Mesendoderm (in vitro differentiated cells): Measurements from ENCODE around the gene SPINDOC.

Experiments used
- DNase-seq: peaks from one replicate; pipeline ENCODE4 v3.0.0; 2013
- H2AK5ac ChIP-seq: 2 replicates; pipeline ENCODE4 v1.6.1; 2013; ENCODE audit warnings: low read length, inconsistent platforms
- H2BK120ac ChIP-seq: 2 replicates; pipeline ENCODE4 v1.6.1; 2013; ENCODE audit warnings: low read depth, mild to moderate bottlenecking, low read length, moderate library complexity, mixed read lengths
- H2BK15ac ChIP-seq: replicated peaks from 2 replicates; pipeline ENCODE4 v1.6.1; 2013; ENCODE audit warnings: low read depth, mild to moderate bottlenecking, moderate library complexity
- H2BK5ac ChIP-seq: 2 replicates; pipeline ENCODE4 v1.6.1; 2013; ENCODE audit warnings: low read length, inconsistent platforms
- H3K18ac ChIP-seq: 2 replicates; pipeline ENCODE4 v1.6.1; 2013; ENCODE audit warnings: mild to moderate bottlenecking, low read length, mixed read lengths
- H3K23ac ChIP-seq: one replicate; pipeline ENCODE4 v1.6.1; 2013; ENCODE audit warnings: low read length
- H3K27ac ChIP-seq: 2 replicates; pipeline ENCODE4 v1.5.1; 2013; ENCODE audit warnings: low read depth, mild to moderate bottlenecking, inconsistent platforms, low read length, moderate library complexity
- H3K27me3 ChIP-seq: 2 replicates; pipeline ENCODE4 v1.6.1; 2013; ENCODE audit warnings: low read length, control low read depth, mild to moderate bottlenecking, inconsistent platforms; ENCODE audit not compliant: insufficient read depth, poor library complexity
- H3K36me3 ChIP-seq: 2 replicates; pipeline ENCODE4 v1.6.1; 2013; ENCODE audit warnings: low read length, inconsistent platforms; ENCODE audit not compliant: control insufficient read depth, insufficient read depth
- H3K4ac ChIP-seq: one replicate; pipeline ENCODE4 v1.6.1; 2013; ENCODE audit warnings: low read depth, mild to moderate bottlenecking, low read length, moderate library complexity
- H3K4me1 ChIP-seq: 2 replicates; pipeline ENCODE4 v1.6.1; 2013; ENCODE audit warnings: low read depth, low read length, inconsistent platforms; ENCODE audit not compliant: control insufficient read depth
- H3K4me2 ChIP-seq: 2 replicates; pipeline ENCODE4 v1.6.1; 2013; ENCODE audit warnings: low read length
- H3K4me3 ChIP-seq: 2 replicates; pipeline ENCODE4 v1.5.1; 2013; ENCODE audit warnings: mild to moderate bottlenecking, low read length
- H3K56ac ChIP-seq: one replicate; pipeline ENCODE4 v1.6.1; 2013; ENCODE audit warnings: low read length
- H3K79me1 ChIP-seq: 2 replicates; pipeline ENCODE4 v1.6.1; 2013; ENCODE audit warnings: low read length, inconsistent platforms
- H3K79me2 ChIP-seq: 2 replicates; pipeline ENCODE4 v1.6.1; 2013; ENCODE audit warnings: mild to moderate bottlenecking, low read length; ENCODE audit not compliant: control insufficient read depth, insufficient read depth
- H3K9ac ChIP-seq: 2 replicates; pipeline ENCODE4 v1.6.1; 2013; ENCODE audit warnings: low read length, inconsistent platforms
- H4K5ac ChIP-seq: one replicate; pipeline ENCODE4 v1.6.1; 2013; ENCODE audit warnings: low read length
- H4K8ac ChIP-seq: one replicate; pipeline ENCODE4 v1.6.1; 2013; ENCODE audit warnings: low read depth, mild to moderate bottlenecking, control low read depth, low read length, moderate library complexity
- WGBS: extraction: QIAGEN DNeasy Blood & Tissue Kit; methylation state at CpG from one replicate; pipeline ENCODE4 v1.1.7; 2013; ENCODE audit warnings: low lambda C conversion rate, missing lambda C conversion rate; ENCODE audit not compliant: insufficient coverage; ENCODE audit errors: extremely low coverage; 5-methylcytosine and 5-hydroxymethylcytosine counted together

Gene SPINDOC

GRCh38 chr11:63813563-63814382, 517 bp downstream of the SPINDOC start:
- Histone ChIP-seq H3K79me1 (peaks cover 26% of the 10 kb centered on the region), H3K18ac (peak overlapping the region; percentile 91), H3K56ac (peak overlapping the region; percentile 100), H2BK120ac (peak overlapping the region; percentile 6), H3K27me3 (no peaks in the 10 kb centered on the region), H3K23ac (peak overlapping the region; percentile 99), H2AK5ac (peak overlapping the region; percentile 94), H2BK5ac (peak overlapping the region; percentile 85), H3K4ac (peak overlapping the region; percentile 90), H3K36me3 (peaks cover 15% of the 10 kb centered on the region), H3K4me1 (peaks cover 14% of the 10 kb centered on the region), H3K4me2 (peak overlapping the region; percentile 90), H3K79me2 (peaks cover 35% of the 10 kb centered on the region), H3K9ac (peak overlapping the region; percentile 98), H4K8ac (no peak overlapping the region), H3K27ac (peak overlapping the region; percentile 81), H3K4me3 (peak overlapping the region; percentile 99), H4K5ac (no peak overlapping the region), H2BK15ac (no peak overlapping the region)
- WGBS, result no CpG with 5 or more reads among the region's 74 CpGs
- DNase-seq, result peak; percentile 71

GRCh38 chr11:63814383-63814736, 1.1 kb downstream of the SPINDOC start:
- Histone ChIP-seq H2AK5ac (no peak overlapping the region), H2BK15ac (no peak overlapping the region), H3K79me1 (peaks cover 26% of the 10 kb centered on the region), H3K23ac (peak overlapping the region; percentile 89), H3K79me2 (peaks cover 35% of the 10 kb centered on the region), H3K27ac (peak overlapping the region; percentile 81), H3K4ac (no peak overlapping the region), H3K27me3 (no peaks in the 10 kb centered on the region), H3K4me3 (peak overlapping the region; percentile 99), H3K56ac (peak overlapping the region; percentile 100), H3K4me2 (peak overlapping the region; percentile 90), H4K5ac (no peak overlapping the region), H2BK120ac (no peak overlapping the region), H2BK5ac (peak overlapping the region; percentile 13), H3K36me3 (peaks cover 15% of the 10 kb centered on the region), H3K18ac (peak overlapping the region; percentile 91), H3K4me1 (peaks cover 14% of the 10 kb centered on the region), H4K8ac (no peak overlapping the region), H3K9ac (peak overlapping the region; percentile 98)
- no CpG with 5 or more reads among the region's 7 CpGs for WGBS
- no peak for DNase-seq

DNA sequence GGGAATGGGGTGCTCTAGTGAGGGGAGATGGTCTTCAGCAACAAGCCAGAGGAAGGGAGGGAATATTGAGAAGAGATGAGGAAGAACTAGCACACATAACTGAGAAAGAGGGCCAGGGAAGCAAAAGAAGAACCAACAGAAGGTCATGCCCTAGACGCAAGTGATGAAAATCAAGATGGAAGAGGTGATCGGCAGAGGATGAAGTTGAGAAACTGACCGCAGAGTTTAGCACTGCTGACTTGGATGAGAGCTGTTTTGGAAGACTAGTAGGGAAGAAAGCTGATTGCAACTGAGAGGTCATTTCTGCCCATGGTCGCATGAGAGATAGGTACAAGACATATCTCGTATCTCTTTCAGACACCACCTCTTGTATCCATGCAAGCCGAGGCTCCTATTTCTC, 2.9 kb downstream of the SPINDOC start:
- Histone ChIP-seq H3K23ac (no peak overlapping the region), H3K56ac (no peak overlapping the region), H3K27me3 (no peaks in the 10 kb centered on the region), H3K27ac (no peak overlapping the region), H3K4me3 (no peak overlapping the region), H3K4ac (no peak overlapping the region), H4K5ac (no peak overlapping the region), H2BK15ac (no peak overlapping the region), H2AK5ac (no peak overlapping the region), H3K79me1 (peaks cover 26% of the 10 kb centered on the region), H2BK5ac (no peak overlapping the region), H3K18ac (no peak overlapping the region), H3K9ac (no peak overlapping the region), H2BK120ac (no peak overlapping the region), H3K4me2 (no peak overlapping the region), H3K79me2 (peaks cover 35% of the 10 kb centered on the region), H4K8ac (no peak overlapping the region), H3K36me3 (peaks cover 20% of the 10 kb centered on the region), H3K4me1 (peaks cover 14% of the 10 kb centered on the region)
- no CpG with 5 or more reads among the region's 6 CpGs for WGBS
- no peak for DNase-seq

GRCh38 chr11:63816732-63817131, 3.5 kb downstream of the SPINDOC start:
- Histone ChIP-seq H2BK5ac (no peak overlapping the region), H3K27ac (no peak overlapping the region), H4K8ac (no peak overlapping the region), H3K4me3 (no peak overlapping the region), H3K79me2 (peaks cover 35% of the 10 kb centered on the region), H3K4me2 (no peak overlapping the region), H3K18ac (no peak overlapping the region), H2AK5ac (no peak overlapping the region), H3K4me1 (peaks cover 14% of the 10 kb centered on the region), H4K5ac (no peak overlapping the region), H3K36me3 (peaks cover 24% of the 10 kb centered on the region), H2BK15ac (no peak overlapping the region), H3K4ac (no peak overlapping the region), H3K56ac (no peak overlapping the region), H3K23ac (no peak overlapping the region), H2BK120ac (no peak overlapping the region), H3K27me3 (no peaks in the 10 kb centered on the region), H3K9ac (no peak overlapping the region), H3K79me1 (peaks cover 26% of the 10 kb centered on the region)
- DNase-seq, result no peak
- no CpG with 5 or more reads among the region's 3 CpGs for WGBS

DNA sequence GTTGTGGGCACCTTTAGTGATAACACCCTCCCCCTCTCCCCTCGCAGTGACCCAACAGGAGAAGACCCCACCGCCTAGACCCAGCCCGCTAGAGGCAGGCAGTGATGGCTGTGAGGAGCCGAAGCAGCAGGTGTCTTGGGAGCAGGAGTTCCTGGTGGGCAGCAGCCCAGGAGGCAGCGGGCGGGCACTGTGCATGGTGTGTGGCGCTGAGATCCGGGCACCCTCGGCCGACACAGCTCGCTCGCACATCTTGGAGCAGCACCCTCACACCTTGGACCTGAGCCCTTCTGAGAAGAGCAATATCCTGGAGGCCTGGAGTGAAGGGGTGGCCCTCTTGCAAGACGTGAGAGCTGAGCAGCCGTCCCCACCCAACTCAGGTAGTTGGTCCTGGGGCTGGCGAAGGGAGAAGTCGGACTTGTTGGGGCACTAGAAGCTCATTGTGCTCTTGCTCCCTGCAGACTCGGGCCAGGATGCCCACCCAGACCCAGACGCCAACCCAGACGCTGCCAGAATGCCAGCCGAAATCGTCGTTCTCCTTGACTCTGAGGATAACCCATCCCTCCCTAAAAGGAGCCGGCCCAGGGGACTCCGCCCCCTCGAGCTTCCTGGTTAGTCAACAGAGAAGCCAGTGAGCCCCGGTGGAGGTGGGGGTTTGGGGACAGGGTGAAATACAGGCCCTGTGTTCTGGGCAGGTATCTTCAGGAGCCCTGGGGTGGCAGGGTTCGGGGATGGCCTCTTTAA, 4.7 kb downstream of the SPINDOC start:
- no peak overlapping the region for H3K4me3 ChIP-seq
- no peaks in the 10 kb centered on the region for H3K27me3 ChIP-seq
- DNase-seq, result no peak
- H3K79me2 ChIP-seq, result peaks cover 35% of the 10 kb centered on the region
- H3K9ac ChIP-seq, result no peak overlapping the region
- H3K23ac ChIP-seq, result no peak overlapping the region
- no peak overlapping the region for H2BK15ac ChIP-seq
- WGBS, result no CpG with 5 or more reads among the region's 27 CpGs
- H3K4me1 ChIP-seq, result peaks cover 10% of the 10 kb centered on the region
- no peak overlapping the region for H3K4me2 ChIP-seq
- H4K5ac ChIP-seq, result no peak overlapping the region
- no peak overlapping the region for H3K4ac ChIP-seq
- no peak overlapping the region for H3K27ac ChIP-seq
- H3K18ac ChIP-seq, result no peak overlapping the region
- H4K8ac ChIP-seq, result no peak overlapping the region
- H3K79me1 ChIP-seq, result peaks cover 26% of the 10 kb centered on the region
- no peak overlapping the region for H2BK5ac ChIP-seq
- H2BK120ac ChIP-seq, result no peak overlapping the region
- no peak overlapping the region for H2AK5ac ChIP-seq
- H3K56ac ChIP-seq, result no peak overlapping the region
- peaks cover 24% of the 10 kb centered on the region for H3K36me3 ChIP-seq
